ENCODE results near the gene ATP6V1A. TPM values are rescaled to one million over a fixed set of nuclear protein-coding genes. Genes with fewer than 3 reads are reported as not detected.

ATP6V1A gene
- polyA plus RNA-seq, 1 of the 3 experiments (the other 2 are of a cell fraction): 12.1 TPM

DNA sequence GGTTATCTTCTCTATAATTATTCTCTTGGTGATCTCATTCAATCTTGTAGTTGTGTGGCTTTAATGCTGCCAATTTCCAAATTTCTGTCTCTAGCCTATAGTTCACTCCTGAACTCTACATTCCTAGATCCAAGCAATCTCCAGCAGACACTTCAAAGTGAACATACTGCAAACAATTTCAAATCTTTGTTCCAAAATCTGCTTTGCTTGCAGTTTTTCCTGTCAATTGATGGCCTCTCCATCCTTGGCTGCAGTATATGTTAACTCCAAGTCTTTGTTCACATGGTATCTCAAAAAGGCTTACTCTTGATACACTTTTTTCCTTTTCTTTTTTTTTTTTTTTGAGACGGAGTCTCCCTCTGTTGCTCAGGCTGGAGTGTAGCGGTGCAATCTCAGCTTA is 18.2 kb upstream of the ATP6V1A start:
- WGBS (ENCODE audit: low lambda C conversion rate): 97% methylated on average over 2 of the region's 2 CpGs
- H3K4me2 ChIP-seq: no peak overlapping the region
- no peaks in the 10 kb centered on the region for H3K27me3 ChIP-seq (ENCODE audit: insufficient read depth)
- no peaks in the 10 kb centered on the region for H3F3A ChIP-seq (replicated peaks; ENCODE audit: insufficient read depth)
- H3K9me3 ChIP-seq: no peaks in the 10 kb centered on the region
- no peak for TF ChIP-seq POLR2AphosphoS5 (IDR thresholded peaks at IDR 0.05; ENCODE audit: low read depth, low read length)
- no peak for TF ChIP-seq FOXM1 (IDR thresholded peaks at IDR 0.05; ENCODE audit: low read depth)
- no peak for TF ChIP-seq CHD2 (IDR thresholded peaks at IDR 0.05; ENCODE audit: low read length, partially characterized antibody)
- no peak for TF ChIP-seq ELF1 (IDR thresholded peaks at IDR 0.05)
- TF ChIP-seq RXRA (IDR thresholded peaks at IDR 0.05; ENCODE audit: borderline replicate concordance, low read depth): no peak
- TF ChIP-seq, protein P1, sequence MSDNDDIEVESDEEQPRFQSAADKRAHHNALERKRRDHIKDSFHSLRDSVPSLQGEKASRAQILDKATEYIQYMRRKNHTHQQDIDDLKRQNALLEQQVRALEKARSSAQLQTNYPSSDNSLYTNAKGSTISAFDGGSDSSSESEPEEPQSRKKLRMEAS (IDR thresholded peaks at IDR 0.05; ENCODE audit: low read depth): no peak
- no peak for TF ChIP-seq TAF1 (IDR thresholded peaks at IDR 0.05; ENCODE audit: borderline replicate concordance, low read depth, low read length)
- TF ChIP-seq, protein P2, sequence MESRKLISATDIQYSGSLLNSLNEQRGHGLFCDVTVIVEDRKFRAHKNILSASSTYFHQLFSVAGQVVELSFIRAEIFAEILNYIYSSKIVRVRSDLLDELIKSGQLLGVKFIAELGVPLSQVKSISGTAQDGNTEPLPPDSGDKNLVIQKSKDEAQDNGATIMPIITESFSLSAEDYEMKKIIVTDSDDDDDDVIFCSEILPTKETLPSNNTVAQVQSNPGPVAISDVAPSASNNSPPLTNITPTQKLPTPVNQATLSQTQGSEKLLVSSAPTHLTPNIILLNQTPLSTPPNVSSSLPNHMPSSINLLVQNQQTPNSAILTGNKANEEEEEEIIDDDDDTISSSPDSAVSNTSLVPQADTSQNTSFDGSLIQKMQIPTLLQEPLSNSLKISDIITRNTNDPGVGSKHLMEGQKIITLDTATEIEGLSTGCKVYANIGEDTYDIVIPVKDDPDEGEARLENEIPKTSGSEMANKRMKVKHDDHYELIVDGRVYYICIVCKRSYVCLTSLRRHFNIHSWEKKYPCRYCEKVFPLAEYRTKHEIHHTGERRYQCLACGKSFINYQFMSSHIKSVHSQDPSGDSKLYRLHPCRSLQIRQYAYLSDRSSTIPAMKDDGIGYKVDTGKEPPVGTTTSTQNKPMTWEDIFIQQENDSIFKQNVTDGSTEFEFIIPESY (IDR thresholded peaks at IDR 0.05; ENCODE audit: borderline replicate concordance, low read depth): no peak
- TF ChIP-seq MXI1 (IDR thresholded peaks at IDR 0.05; ENCODE audit: low read depth, low read length): no peak
- no peak for TF ChIP-seq SIN3A (IDR thresholded peaks at IDR 0.05; ENCODE audit: borderline replicate concordance, low read depth, low read length)
- no peak for TF ChIP-seq RAD21 (IDR thresholded peaks at IDR 0.05; ENCODE audit: low read length)
- TF ChIP-seq EZH2phosphoT487 (IDR thresholded peaks at IDR 0.05; ENCODE audit: borderline replicate concordance, low read depth): no peak
- no peak for DNase-seq
- POLR2A ChIA-PET: no interaction called here
- H4K20me1 ChIP-seq (ENCODE audit: insufficient read depth): peaks cover 48% of the 10 kb centered on the region
- no peaks in the 10 kb centered on the region for H3K9me2 ChIP-seq
- no peak overlapping the region for H3K27ac ChIP-seq (ENCODE audit: low read depth in 2 of 2, low read length in 1 of 2)
- CTCF ChIA-PET: interaction anchor here (1.8 to 2.4 kb wide), 2 partner anchors 7 to 17 kb away, joined by 10 to 12 read pairs; partner anchors contain the start of gene NAA50
- H3K4me3 ChIP-seq (ENCODE audit: low read depth in 2 of 2, low read length in 1 of 2): no peak overlapping the region
- H2AFZ ChIP-seq (ENCODE audit: low read depth): no peak overlapping the region
- peaks cover 100% of the 10 kb centered on the region for H3K79me2 ChIP-seq (ENCODE audit: insufficient read depth)
- H3K4me1 ChIP-seq (ENCODE audit: control insufficient read depth in 1 of 2, insufficient read depth in 2 of 2, low read depth in 1 of 2, low read length in 1 of 2): no peaks in the 10 kb centered on the region; a peak in 1 of 4 replicates
- peaks cover 4 to 34% of the 10 kb centered on the region in 2 experiments for H3K36me3 ChIP-seq (replicated peaks in 1 of 2; ENCODE audit: control insufficient read depth in 1 of 2, insufficient read depth in 2 of 2, low read length in 1 of 2)
- no peak overlapping the region for H3K9ac ChIP-seq

DNA sequence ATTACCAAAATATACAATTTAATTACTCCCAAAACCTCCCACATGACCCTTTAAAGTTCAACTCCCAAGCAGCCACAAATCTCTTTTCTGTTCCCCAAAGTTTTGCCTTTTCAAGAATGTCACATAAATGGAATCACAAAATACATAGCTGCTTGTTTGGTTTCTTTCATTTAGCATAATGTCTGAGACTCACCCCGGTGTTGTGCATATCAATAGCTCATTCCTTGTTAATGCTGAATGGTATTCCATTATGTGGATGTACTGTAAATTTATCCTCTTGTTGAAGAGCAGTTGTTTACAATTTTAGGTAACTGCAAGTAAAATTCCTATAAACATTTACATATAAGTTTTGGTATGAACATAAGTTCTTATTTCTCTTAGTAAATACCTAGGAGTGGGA is 16.3 kb upstream of the ATP6V1A start:
- H3K4me1 ChIP-seq (ENCODE audit: control insufficient read depth in 1 of 2, insufficient read depth in 2 of 2, low read depth in 1 of 2, low read length in 1 of 2): no peaks in the 10 kb centered on the region; a peak in 1 of 4 replicates
- POLR2A ChIA-PET: no interaction called here
- WGBS (ENCODE audit: low lambda C conversion rate): 100% methylated on average over 1 of the region's 1 CpG
- TF ChIP-seq RCOR1 (IDR thresholded peaks at IDR 0.05; ENCODE audit: low read length) (no peak), TCF12 (IDR thresholded peaks at IDR 0.05) (no peak), EZH2phosphoT487 (IDR thresholded peaks at IDR 0.05; ENCODE audit: borderline replicate concordance, low read depth) (no peak), GABPA (IDR thresholded peaks at IDR 0.05; ENCODE audit: low read depth) (no peak), RXRA (IDR thresholded peaks at IDR 0.05; ENCODE audit: borderline replicate concordance, low read depth) (no peak), FOXJ3 (CRISPR knock-in tag; IDR thresholded peaks at IDR 0.05) (no peak), MXI1 (IDR thresholded peaks at IDR 0.05; ENCODE audit: low read depth, low read length) (no peak), NRF1 (IDR thresholded peaks at IDR 0.05; ENCODE audit: low read depth, low read length) (no peak), EP300 (IDR thresholded peaks at IDR 0.05; ENCODE audit: borderline replicate concordance in 1 of 2, low read depth in 1 of 2, low read length in 1 of 2) (no peak)
- TF ChIP-seq, protein P3, sequence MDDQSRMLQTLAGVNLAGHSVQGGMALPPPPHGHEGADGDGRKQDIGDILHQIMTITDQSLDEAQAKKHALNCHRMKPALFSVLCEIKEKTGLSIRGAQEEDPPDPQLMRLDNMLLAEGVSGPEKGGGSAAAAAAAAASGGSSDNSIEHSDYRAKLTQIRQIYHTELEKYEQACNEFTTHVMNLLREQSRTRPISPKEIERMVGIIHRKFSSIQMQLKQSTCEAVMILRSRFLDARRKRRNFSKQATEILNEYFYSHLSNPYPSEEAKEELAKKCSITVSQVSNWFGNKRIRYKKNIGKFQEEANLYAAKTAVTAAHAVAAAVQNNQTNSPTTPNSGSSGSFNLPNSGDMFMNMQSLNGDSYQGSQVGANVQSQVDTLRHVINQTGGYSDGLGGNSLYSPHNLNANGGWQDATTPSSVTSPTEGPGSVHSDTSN (IDR thresholded peaks at IDR 0.05): no peak
- TF ChIP-seq, protein P4, sequence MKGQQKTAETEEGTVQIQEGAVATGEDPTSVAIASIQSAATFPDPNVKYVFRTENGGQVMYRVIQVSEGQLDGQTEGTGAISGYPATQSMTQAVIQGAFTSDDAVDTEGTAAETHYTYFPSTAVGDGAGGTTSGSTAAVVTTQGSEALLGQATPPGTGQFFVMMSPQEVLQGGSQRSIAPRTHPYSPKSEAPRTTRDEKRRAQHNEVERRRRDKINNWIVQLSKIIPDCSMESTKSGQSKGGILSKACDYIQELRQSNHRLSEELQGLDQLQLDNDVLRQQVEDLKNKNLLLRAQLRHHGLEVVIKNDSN (IDR thresholded peaks at IDR 0.05; ENCODE audit: borderline replicate concordance, low read depth): no peak
- TF ChIP-seq, protein P5, sequence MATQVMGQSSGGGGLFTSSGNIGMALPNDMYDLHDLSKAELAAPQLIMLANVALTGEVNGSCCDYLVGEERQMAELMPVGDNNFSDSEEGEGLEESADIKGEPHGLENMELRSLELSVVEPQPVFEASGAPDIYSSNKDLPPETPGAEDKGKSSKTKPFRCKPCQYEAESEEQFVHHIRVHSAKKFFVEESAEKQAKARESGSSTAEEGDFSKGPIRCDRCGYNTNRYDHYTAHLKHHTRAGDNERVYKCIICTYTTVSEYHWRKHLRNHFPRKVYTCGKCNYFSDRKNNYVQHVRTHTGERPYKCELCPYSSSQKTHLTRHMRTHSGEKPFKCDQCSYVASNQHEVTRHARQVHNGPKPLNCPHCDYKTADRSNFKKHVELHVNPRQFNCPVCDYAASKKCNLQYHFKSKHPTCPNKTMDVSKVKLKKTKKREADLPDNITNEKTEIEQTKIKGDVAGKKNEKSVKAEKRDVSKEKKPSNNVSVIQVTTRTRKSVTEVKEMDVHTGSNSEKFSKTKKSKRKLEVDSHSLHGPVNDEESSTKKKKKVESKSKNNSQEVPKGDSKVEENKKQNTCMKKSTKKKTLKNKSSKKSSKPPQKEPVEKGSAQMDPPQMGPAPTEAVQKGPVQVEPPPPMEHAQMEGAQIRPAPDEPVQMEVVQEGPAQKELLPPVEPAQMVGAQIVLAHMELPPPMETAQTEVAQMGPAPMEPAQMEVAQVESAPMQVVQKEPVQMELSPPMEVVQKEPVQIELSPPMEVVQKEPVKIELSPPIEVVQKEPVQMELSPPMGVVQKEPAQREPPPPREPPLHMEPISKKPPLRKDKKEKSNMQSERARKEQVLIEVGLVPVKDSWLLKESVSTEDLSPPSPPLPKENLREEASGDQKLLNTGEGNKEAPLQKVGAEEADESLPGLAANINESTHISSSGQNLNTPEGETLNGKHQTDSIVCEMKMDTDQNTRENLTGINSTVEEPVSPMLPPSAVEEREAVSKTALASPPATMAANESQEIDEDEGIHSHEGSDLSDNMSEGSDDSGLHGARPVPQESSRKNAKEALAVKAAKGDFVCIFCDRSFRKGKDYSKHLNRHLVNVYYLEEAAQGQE (IDR thresholded peaks at IDR 0.05; ENCODE audit: low read depth, low read length): no peak

More for the DNA sequence above, 16.3 kb upstream of the ATP6V1A start:
- no peak overlapping the region for H3K9ac ChIP-seq
- no peak overlapping the region for H3K27ac ChIP-seq (ENCODE audit: low read depth in 2 of 2, low read length in 1 of 2)
- H3K4me2 ChIP-seq: no peak overlapping the region
- peaks cover 0 to 31% of the 10 kb centered on the region in 2 experiments for H3K36me3 ChIP-seq (replicated peaks in 1 of 2; ENCODE audit: control insufficient read depth in 1 of 2, insufficient read depth in 2 of 2, low read length in 1 of 2)
- H3K79me2 ChIP-seq (ENCODE audit: insufficient read depth): peaks cover 100% of the 10 kb centered on the region
- no peak for DNase-seq
- H4K20me1 ChIP-seq (ENCODE audit: insufficient read depth): peaks cover 63% of the 10 kb centered on the region
- H3F3A ChIP-seq (replicated peaks; ENCODE audit: insufficient read depth): no peaks in the 10 kb centered on the region
- H3K9me3 ChIP-seq: no peaks in the 10 kb centered on the region
- H3K27me3 ChIP-seq (ENCODE audit: insufficient read depth): no peaks in the 10 kb centered on the region
- CTCF ChIA-PET: interaction anchor here (0.7 to 2.4 kb wide), 3 partner anchors 9 to 114 kb away, joined by 3 to 10 read pairs (median 3); partner anchors contain the start of gene NAA50
- no peaks in the 10 kb centered on the region for H3K9me2 ChIP-seq
- no peak overlapping the region for H3K4me3 ChIP-seq (ENCODE audit: low read depth in 2 of 2, low read length in 1 of 2)
- no peak overlapping the region for H2AFZ ChIP-seq (ENCODE audit: low read depth)
